IMR-90 (cell line): ENCODE results near the gene LCN2.

Source experiments
- BHLHE40 ChIP-seq: fragments of 150-350 bp; IDR thresholded peaks from 2 replicates; pipeline ENCODE4 v1.6.1; 2016; ENCODE audit warnings: mild to moderate bottlenecking, low read depth, low read length
- CEBPB ChIP-seq: IDR thresholded peaks from 2 replicates; pipeline ENCODE4 v1.6.1; 2012; ENCODE audit warnings: low read depth, low read length, improper control_type of control experiment
- CTCF ChIP-seq: conservative IDR thresholded peaks from 2 replicates; pipeline ENCODE4 v1.5.1; 2012; ENCODE audit warnings: mild to moderate bottlenecking, low read depth, low read length, improper control_type of control experiment
- ELK1 ChIP-seq: fragments of 150-350 bp; IDR thresholded peaks from 2 replicates; pipeline ENCODE4 v1.6.1; 2016; ENCODE audit warnings: low read depth, mild to moderate bottlenecking, low read length, moderate library complexity, borderline replicate concordance
- MAFK ChIP-seq: IDR thresholded peaks from 2 replicates; pipeline ENCODE4 v1.6.1; 2012; ENCODE audit warnings: low read depth, low read length, improper control_type of control experiment
- NFE2L2 ChIP-seq: fragments of 150-350 bp; IDR thresholded peaks from 2 replicates; pipeline ENCODE4 v1.6.1; 2016; ENCODE audit warnings: low read depth, mild to moderate bottlenecking, low read length
- POLR2A ChIP-seq: IDR thresholded peaks from 2 replicates; pipeline ENCODE4 v1.6.1; 2012; ENCODE audit warnings: mild to moderate bottlenecking, low read depth, low read length
- RFX5 ChIP-seq: IDR thresholded peaks from 2 replicates; pipeline ENCODE4 v1.8.0; 2012; ENCODE audit warnings: low read depth, mild to moderate bottlenecking, low read length, moderate library complexity

GRCh38 chr9:128102196-128102595 lies 47.1 kb upstream of the LCN2 start:
- TF ChIP-seq NFE2L2 (no peak), BHLHE40 (no peak), CTCF (no peak), RFX5 (no peak), POLR2A (no peak), MAFK (no peak), ELK1 (no peak), CEBPB (no peak)
